ENCODE measurements around the gene COX19. TPM values are rescaled to one million over a fixed set of nuclear protein-coding genes. Genes with fewer than 3 reads are reported as not detected.

Gene COX19
- total and polyA plus RNA-seq, 2 experiments from 2014 or later, result 18.1 to 18.3 TPM

DNA sequence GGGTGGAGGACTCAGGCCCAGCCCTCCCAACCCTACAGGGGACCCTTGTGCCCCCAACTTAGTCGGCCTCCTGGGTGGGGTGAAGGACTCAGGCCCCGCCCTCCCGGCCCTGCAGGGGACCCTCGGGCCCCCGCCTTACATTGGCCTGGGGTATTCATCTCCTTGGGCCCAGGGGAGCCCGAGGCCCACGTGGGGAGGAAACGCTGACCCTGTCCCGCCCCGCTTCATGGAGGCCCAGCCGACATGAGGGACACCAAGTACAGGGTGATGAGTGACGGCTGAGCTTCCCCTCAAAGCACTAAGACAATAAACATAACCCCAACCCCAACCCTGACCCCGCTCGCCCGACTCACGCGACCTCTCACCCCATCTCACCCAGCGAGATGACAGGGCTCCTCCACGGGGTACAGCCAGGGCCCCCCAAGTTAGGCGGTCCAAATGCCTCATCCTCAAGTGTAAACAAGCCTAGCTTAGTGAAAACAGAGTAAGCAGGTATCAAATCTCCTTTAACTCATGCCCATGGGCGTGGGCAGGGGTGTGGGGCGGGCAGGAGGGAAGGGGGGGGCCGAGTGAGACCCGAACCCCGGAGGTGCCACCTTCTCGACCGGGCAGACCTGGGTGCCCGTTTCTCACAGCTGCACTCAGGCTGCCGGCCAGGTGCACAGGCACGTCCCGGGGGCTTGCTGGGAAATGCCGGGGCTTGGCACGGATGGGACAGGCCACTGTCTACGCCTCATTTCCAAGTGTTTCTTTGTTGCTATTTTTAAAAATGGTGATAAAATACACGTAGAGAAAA, 15.8 kb upstream of the COX19 start:
- TF ChIP-seq, protein P1, sequence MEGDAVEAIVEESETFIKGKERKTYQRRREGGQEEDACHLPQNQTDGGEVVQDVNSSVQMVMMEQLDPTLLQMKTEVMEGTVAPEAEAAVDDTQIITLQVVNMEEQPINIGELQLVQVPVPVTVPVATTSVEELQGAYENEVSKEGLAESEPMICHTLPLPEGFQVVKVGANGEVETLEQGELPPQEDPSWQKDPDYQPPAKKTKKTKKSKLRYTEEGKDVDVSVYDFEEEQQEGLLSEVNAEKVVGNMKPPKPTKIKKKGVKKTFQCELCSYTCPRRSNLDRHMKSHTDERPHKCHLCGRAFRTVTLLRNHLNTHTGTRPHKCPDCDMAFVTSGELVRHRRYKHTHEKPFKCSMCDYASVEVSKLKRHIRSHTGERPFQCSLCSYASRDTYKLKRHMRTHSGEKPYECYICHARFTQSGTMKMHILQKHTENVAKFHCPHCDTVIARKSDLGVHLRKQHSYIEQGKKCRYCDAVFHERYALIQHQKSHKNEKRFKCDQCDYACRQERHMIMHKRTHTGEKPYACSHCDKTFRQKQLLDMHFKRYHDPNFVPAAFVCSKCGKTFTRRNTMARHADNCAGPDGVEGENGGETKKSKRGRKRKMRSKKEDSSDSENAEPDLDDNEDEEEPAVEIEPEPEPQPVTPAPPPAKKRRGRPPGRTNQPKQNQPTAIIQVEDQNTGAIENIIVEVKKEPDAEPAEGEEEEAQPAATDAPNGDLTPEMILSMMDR (IDR thresholded peaks at IDR 0.05; ENCODE audit: low read depth, low read length), result no peak
- H3K36me3 ChIP-seq, result no peaks in the 10 kb centered on the region
- no peak overlapping the region for H3K4me3 ChIP-seq
- no peak for DNase-seq (ENCODE audit: low read depth in 1 of 2, low spot score in 1 of 2)
- no peaks in the 10 kb centered on the region for H3K27me3 ChIP-seq
- H3K27ac ChIP-seq, result no peak overlapping the region
- peaks cover 13% of the 10 kb centered on the region for H3K4me1 ChIP-seq (ENCODE audit: low read depth)
- H3K9me3 ChIP-seq (ENCODE audit: low read depth), result no peaks in the 10 kb centered on the region

- Histone ChIP-seq H3K36me3 (no peaks in the 10 kb centered on the region), H3K4me3 (no peak overlapping the region), H3K27ac (no peak overlapping the region), H3K4me1 (ENCODE audit: low read depth) (peaks cover 13% of the 10 kb centered on the region), H3K9me3 (ENCODE audit: low read depth) (no peaks in the 10 kb centered on the region), H3K27me3 (no peaks in the 10 kb centered on the region)
- no peak for DNase-seq (ENCODE audit: low read depth in 1 of 2, low spot score in 1 of 2)
- TF ChIP-seq, protein P1 (IDR thresholded peaks at IDR 0.05; ENCODE audit: low read depth, low read length), result no peak
Observed at GRCh38 chr7:990352-990932, 15.1 kb upstream of the COX19 start.

DNA sequence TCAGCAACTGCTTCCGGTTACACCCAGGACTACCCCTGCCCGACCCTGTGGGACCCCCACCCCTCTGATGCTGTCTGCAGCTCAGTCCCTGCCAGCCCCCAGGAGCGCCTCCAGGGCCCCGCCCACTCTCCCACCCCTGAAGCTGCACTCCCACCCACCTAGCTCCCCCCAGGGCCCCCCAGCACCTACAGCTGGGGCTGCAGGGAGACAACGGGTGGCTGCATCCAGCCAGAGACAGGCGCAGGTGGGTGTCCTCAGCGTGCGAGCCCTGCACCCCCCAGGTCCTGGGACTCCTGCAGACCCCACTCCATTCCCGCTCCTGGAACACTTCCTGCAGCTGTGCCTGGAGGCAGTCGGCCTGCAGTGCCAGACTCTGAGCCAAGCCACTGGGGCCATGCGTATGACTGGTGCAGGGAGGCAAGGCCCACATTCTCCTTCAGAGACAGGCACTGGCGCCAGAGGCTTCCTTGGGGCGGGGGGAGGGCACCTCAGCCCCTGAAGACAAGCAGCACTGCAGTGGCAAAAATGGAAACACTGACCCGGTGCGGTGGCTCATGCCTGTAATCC, 13.7 kb upstream of the COX19 start:
- no peak overlapping the region for H3K27ac ChIP-seq
- no peak overlapping the region for H3K4me3 ChIP-seq
- no peaks in the 10 kb centered on the region for H3K27me3 ChIP-seq
- H3K9me3 ChIP-seq (ENCODE audit: low read depth), result no peaks in the 10 kb centered on the region
- H3K36me3 ChIP-seq, result no peaks in the 10 kb centered on the region
- TF ChIP-seq, protein P1 (IDR thresholded peaks at IDR 0.05; ENCODE audit: low read depth, low read length), result no peak
- no peak for DNase-seq (ENCODE audit: low read depth in 1 of 2, low spot score in 1 of 2)
- peaks cover 13% of the 10 kb centered on the region for H3K4me1 ChIP-seq (ENCODE audit: low read depth)

DNA sequence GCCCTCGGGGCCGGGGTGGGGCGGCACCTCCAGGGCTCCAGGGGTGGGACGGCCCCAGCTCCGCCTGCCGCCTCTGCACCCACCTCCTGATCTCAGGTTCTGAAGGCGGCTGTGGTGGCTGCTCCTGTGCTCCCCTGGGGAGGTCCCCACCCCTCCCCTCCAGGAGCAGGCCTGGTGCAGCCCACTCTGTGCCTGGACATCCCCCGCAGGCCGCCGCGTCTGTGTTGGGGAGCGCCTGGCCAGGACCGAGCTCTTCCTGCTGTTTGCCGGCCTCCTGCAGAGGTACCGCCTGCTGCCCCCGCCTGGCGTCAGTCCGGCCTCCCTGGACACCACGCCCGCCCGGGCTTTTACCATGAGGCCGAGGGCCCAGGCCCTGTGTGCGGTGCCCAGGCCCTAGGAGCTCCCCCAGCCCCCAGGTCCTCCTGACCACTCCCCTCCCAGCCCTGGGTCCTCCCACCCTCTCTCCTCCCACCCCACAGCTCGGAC, 13.1 kb upstream of the COX19 start:
- H3K9me3 ChIP-seq (ENCODE audit: low read depth), result no peaks in the 10 kb centered on the region
- H3K4me3 ChIP-seq, result no peak overlapping the region
- H3K27ac ChIP-seq, result no peak overlapping the region
- H3K4me1 ChIP-seq (ENCODE audit: low read depth), result peaks cover 13% of the 10 kb centered on the region
- peak in 1 of 2 donors; percentile 65 for DNase-seq (ENCODE audit: low read depth in 1 of 2, low spot score in 1 of 2)
- no peaks in the 10 kb centered on the region for H3K36me3 ChIP-seq
- TF ChIP-seq, protein P1 (IDR thresholded peaks at IDR 0.05; ENCODE audit: low read depth, low read length), result peak; percentile 8
- H3K27me3 ChIP-seq, result no peaks in the 10 kb centered on the region

DNA sequence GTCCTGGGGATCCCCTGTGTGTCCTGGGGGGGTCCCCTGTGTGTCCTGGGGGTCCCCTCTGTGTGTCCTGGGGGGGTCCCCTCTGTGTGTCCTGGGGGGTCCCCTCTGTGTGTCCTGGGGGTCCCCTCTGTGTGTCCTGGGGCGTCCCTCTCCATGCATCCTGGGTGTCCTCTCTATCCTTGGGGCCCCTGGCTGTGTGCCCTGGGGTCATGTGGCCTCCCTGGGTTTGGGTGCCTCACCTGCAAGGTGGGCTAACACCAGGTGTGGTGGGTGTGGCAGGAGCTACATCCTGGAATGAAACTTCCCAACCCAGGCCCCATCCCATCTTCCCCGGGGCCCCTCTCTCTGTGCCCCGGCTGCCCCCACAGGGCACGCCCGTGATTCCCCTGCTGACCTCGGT, 12.6 kb upstream of the COX19 start:
- TF ChIP-seq, protein P1 (IDR thresholded peaks at IDR 0.05; ENCODE audit: low read depth, low read length), result no peak
- H3K27ac ChIP-seq, result no peak overlapping the region
- H3K27me3 ChIP-seq, result no peaks in the 10 kb centered on the region
- H3K4me1 ChIP-seq (ENCODE audit: low read depth), result peaks cover 15% of the 10 kb centered on the region
- H3K36me3 ChIP-seq, result no peaks in the 10 kb centered on the region
- no peak overlapping the region for H3K4me3 ChIP-seq
- no peak for DNase-seq (ENCODE audit: low read depth in 1 of 2, low spot score in 1 of 2)
- H3K9me3 ChIP-seq (ENCODE audit: low read depth), result no peaks in the 10 kb centered on the region

Measured in cardiac muscle cell (in vitro differentiated cells and primary cell).